T47D (cell line): ENCODE data around the gene OPHN1.

Experiments used
- DNase-seq, 2 experiments: peaks; one replicate each; pipeline versions ENCODE4 v3.0.0 to v3.0.0-alpha.2; 2011 to 2012; ENCODE audit warnings: low read depth in 1 of 2, low spot score in 1 of 2
- JUND ChIP-seq: IDR thresholded peaks from 2 replicates; pipeline ENCODE4 v1.6.1; 2012; ENCODE audit warnings: low read depth
- in situ Hi-C: cut with HindIII; loops from 2 replicates; pipeline ENCODE4 v1.10.0; 2016; ENCODE audit warnings: low sequenced_read_pairs, low pct_unique_long_range_greater_than_20kb

Gene OPHN1

DNA sequence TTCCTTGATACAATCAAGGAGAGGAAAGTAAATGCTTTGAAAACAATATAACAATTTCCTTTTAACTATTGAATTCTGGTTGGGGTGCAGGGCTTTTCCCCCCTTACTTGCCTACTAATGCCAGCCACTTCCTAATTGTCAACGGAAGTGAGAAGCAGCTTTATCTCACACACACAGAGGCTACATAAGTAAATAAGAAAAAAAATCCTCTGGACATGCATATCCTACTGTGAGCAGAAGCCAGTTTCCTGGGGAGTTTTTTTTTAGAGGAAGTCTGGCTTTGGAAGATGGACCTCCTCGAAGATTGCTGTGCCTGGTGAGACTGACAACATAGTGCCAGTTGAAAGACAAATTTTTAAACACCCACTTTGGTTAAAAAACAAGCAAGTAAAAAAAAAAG, 180.6 kb downstream of the OPHN1 start:
- no peak for DNase-seq
- in situ Hi-C loops = no loop called here
- no peak for TF ChIP-seq JUND

- no peak for DNase-seq
- no peak for TF ChIP-seq JUND
- in situ Hi-C loops = no loop called here
Measured at GRCh38 chrX:68249903-68250302, 183.4 kb downstream of the OPHN1 start.

DNA sequence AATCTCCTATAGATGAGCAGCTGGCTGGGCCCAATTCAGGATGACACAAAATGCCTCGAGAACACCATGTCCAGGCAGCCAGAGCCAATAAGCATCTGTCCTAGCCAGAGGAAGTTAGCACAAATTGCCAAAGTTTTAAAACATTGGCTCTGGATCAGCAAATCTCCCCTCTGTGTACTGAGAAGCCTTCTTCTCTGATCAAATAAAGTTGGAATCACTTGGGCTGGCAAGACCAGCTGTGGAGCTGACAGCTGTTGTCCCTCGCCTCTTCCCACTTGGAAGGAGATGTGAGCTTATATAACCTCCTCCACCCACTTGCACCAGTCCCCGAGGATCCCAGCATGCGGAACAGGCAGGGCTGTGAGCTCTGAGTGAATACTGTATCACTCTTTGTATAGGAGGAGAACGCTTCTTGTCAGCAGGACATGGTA, 183.9 kb downstream of the OPHN1 start:
- in situ Hi-C loops = no loop called here
- no peak for TF ChIP-seq JUND
- no peak for DNase-seq

DNA sequence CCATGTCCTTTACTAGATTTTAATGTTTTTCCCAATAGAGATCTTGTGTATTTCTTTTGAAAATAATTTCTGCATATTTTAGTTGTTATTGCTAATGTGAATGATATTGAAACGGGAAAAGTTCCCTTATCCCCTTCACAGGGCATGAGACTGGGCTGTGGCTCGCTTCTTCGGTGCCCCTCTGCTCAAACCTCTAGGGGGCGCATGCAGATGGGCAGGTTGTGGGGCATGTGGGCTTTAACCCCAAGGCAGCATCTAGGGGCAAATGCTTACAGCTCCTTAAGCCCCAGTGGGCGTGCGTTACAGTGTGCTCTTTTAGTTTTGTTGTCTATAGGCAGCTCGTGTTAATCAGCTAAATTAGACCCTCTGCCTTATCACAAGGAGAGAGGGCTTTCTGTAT, 194.7 kb downstream of the OPHN1 start:
- no peak for DNase-seq
- no peak for TF ChIP-seq JUND
- in situ Hi-C loops = no loop called here

GRCh38 chrX:68234171-68234910, 199.0 kb downstream of the OPHN1 start:
- in situ Hi-C loops = no loop called here
- no peak for TF ChIP-seq JUND
- no peak for DNase-seq

DNA sequence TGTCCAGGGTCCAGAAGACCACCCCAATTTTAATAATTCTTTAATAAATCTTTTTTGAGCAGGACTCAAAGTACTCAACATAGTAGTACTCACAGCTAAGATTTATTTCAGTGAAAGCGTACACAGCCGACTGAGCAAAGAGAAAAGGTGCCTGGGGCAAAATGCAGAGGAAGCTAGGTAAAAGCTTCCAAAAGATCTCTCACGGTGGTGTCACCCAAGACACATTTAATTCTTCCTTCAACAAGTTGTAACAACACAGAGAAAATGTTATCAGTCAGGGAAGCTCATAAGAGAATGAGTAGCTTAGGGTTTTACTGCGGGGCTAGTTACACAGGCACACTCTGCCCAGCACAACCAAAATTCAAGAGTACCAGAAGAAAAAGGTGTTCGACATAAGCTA, 201.1 kb downstream of the OPHN1 start:
- peak in 1 of 2 experiments; percentile 40 for DNase-seq
- TF ChIP-seq JUND = no peak
- in situ Hi-C loops = no loop called here

GRCh38 chrX:68209008-68209407, 224.3 kb downstream of the OPHN1 start:
- in situ Hi-C loops = no loop called here
- peak in 1 of 2 experiments; percentile 0 for DNase-seq
- no peak for TF ChIP-seq JUND

- no peak for DNase-seq
- no peak for TF ChIP-seq JUND
- in situ Hi-C loops = no loop called here
Measured at GRCh38 chrX:68204521-68205038, 228.7 kb downstream of the OPHN1 start.

GRCh38 chrX:68203646-68204045, 229.6 kb downstream of the OPHN1 start:
- no peak for TF ChIP-seq JUND
- in situ Hi-C loops = no loop called here
- DNase-seq = no peak

DNA sequence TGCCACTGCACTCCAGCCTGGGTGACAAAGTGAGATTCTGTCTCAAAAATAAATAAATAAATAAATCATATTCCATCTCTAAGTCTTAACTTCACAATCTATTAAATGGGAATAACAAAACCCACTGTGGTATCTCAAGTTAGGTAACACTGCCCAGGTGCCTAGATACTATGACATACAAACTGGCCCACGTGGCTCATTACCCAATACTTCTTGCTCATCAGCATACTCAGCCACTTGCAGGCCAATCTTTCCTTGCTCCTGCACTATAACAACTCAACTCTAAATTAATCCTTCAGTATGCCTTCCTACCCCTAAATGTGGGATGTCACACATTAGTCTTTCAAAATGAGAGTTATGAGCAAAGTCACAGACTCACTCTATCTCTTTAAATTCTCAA, 230.1 kb downstream of the OPHN1 start:
- DNase-seq = no peak
- in situ Hi-C loops = no loop called here
- TF ChIP-seq JUND = no peak

DNA sequence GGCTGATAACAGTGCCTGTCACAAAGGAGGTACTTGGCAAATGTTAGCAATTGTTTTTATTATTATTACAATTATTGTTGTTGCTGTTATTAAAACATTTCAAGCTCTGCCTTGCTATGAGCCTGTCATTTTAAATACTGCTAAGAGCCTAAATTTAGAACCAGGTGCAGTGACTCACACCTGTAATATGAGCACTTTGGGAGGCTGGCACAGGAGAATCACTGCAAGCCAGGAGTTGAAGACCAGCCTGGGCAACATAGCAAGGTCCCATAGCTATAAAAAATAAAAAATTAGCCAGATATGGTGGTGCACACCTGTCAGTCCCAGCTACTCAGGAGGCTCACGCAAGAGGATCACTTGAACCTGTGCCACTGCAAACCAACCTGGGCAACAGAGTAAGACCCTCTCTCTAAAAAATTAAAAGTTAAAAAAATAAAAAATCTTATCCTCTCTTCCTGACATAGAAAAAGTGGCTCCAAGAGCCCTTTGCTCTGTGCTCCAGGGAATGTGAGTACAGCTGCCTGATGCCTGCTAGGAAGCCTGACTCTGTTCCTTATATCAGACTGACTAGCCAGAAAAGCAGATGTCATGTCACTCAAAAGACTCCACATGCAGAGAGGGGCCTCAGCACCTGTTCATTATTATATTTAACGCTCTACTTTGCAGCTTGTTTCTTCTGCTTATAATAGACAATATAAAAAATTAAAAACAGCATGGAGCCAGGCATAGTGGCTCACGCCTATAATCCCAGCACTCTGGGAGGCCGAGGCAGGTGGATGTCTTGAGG, 234.0 kb downstream of the OPHN1 start:
- no peak for DNase-seq
- no peak for TF ChIP-seq JUND
- in situ Hi-C loops = no loop called here

- DNase-seq = peak; percentile 21 to 70
- in situ Hi-C loops = no loop called here
Measured at GRCh38 chrX:68196939-68197791, 236.1 kb downstream of the OPHN1 start.

DNA sequence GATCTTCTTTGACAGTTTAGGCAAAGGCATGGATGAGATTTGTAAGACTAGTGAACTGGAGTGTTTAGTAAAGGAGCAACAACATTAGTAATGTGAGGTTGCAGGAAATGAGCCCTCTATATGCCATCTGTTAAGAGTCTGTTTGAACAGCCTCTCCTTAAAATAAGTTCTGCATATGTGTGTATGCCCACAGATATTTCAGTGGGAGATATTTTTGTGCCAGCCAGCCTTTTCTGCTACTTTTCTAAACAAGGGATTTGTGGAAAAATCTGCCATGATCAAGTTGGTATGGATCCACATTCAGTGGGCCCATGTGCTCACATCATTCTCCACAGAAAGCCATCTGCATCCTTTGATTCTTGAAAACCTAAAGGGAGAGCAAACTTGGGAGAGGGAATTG, 237.7 kb downstream of the OPHN1 start:
- DNase-seq = no peak
- TF ChIP-seq JUND = no peak
- in situ Hi-C loops = no loop called here

More at GRCh38 chrX:68196939-68197791, 236.1 kb downstream of the OPHN1 start:
- no peak for TF ChIP-seq JUND
